T-helper 22 cell (primary cell): ENCODE results near the gene GLRX3.

ENCODE experiments used
- DNase-seq: peaks from one replicate; pipeline ENCODE4 v3.0.0-alpha.2; 2020; ENCODE audit warnings: low read depth

Gene GLRX3

GRCh38 chr10:130208807-130209206, 72.6 kb downstream of the GLRX3 start:
- DNase-seq = no peak

- no peak for DNase-seq
Observed at GRCh38 chr10:130212746-130213145, 76.6 kb downstream of the GLRX3 start.

- no peak for DNase-seq
Observed at GRCh38 chr10:130213286-130214080, 77.3 kb downstream of the GLRX3 start.

- no peak for DNase-seq
Observed at GRCh38 chr10:130214431-130214830, 78.2 kb downstream of the GLRX3 start.

GRCh38 chr10:130215151-130215930, 79.2 kb downstream of the GLRX3 start:
- DNase-seq = no peak

- DNase-seq = no peak
Observed at GRCh38 chr10:130215931-130216231, 79.7 kb downstream of the GLRX3 start.

- no peak for DNase-seq
Observed at GRCh38 chr10:130218181-130218641, 82.0 kb downstream of the GLRX3 start.

- DNase-seq = no peak
Observed at GRCh38 chr10:130218936-130219335, 82.7 kb downstream of the GLRX3 start.

GRCh38 chr10:130220251-130221185, 84.3 kb downstream of the GLRX3 start:
- no peak for DNase-seq

GRCh38 chr10:130221456-130222375, 85.5 kb downstream of the GLRX3 start:
- no peak for DNase-seq

GRCh38 chr10:130222381-130222780, 86.2 kb downstream of the GLRX3 start:
- no peak for DNase-seq

- no peak for DNase-seq
Observed at GRCh38 chr10:130224228-130224627, 88.0 kb downstream of the GLRX3 start.

GRCh38 chr10:130226012-130226411, 89.8 kb downstream of the GLRX3 start:
- DNase-seq = no peak

GRCh38 chr10:130227883-130228282, 91.7 kb downstream of the GLRX3 start:
- no peak for DNase-seq
